ENCODE results near the gene DYNLL1.
"Not testable (repeated sequence)": the region's sequence is repeated elsewhere in the genome, so short reads cannot be mapped to it uniquely, and the experiment has no call there.

DNA sequence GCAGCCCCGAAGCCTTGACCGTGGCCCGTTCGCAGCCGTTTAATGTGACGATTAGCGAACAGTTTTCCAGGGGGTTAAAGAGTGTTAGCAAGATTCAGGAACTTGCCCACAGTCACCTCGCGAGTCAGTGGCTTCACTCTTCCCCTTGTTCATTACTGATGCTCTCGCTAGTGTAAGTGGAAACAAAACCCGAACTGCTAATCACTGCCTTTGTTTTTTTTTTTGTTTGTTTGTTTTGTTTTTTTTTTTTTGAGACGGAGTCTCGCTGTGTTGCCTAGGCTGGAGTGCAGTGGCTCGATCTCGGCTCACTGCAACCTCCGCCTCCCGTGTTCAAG, 49.1 kb upstream of the DYNLL1 start:
- TF ChIP-seq CTCF, POLR2A (IDR thresholded peaks at IDR 0.05): not testable (repeated sequence)

All from vagina (tissue), 2 donors.